ENCODE data around the gene ELAVL1. TPM values are rescaled to one million over a fixed set of nuclear protein-coding genes. Genes with fewer than 3 reads are reported as not detected.
A peak's percentile ranks its signal among the peaks of the same experiment; 100 is the strongest.

ELAVL1 gene
- total and polyA plus RNA-seq, 2 of the 13 experiments (the other 11 are each of a cell fraction or from before 2014, with no cell fraction given) = 27.9 to 38.4 TPM

DNA sequence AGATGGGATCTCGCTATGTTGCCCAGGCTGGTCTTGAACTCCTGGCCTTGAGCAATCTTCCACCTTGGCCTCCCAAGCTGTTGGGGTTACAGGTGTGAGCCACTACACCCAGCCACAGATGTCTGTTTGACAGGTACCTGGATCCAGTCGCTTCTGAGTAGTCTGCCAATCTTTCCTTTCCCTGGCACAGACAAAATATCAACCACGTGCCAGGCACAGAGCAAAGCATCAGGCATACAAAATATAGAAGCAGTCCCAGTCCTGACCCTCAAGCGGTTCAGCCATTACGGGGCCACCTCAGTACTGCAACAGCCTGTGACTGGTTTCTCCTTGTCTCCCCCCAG, 3.8 kb downstream of the ELAVL1 start:
- H3K27me3 ChIP-seq (ENCODE audit: control insufficient read depth in 1 of 2, insufficient read depth in 2 of 2, low read length in 2 of 2) = no peaks in the 10 kb centered on the region
- ChIA-PET POLR2A (interaction anchor here (0.8 to 2.4 kb wide), 5 partner anchors 26 to 105 kb away, joined by 3 to 19 read pairs (median 4); partner anchors contain the start of genes MAP2K7, SNAPC2 and TIMM44), CTCF (ENCODE audit: low intra/inter-chr PET ratio, low total read pairs) (interaction anchor here (1.4 to 1.8 kb wide), 2 partner anchors 31 to 58 kb away, joined by 7 to 8 read pairs; partner anchors contain the start of gene TIMM44)
- no TSS peak for BruUV-seq (replicated peaks)
- no peak for FAIRE-seq
- peak overlapping the region in 1 of 3 experiments; percentile 66; a peak in 2 of 6 replicates for H3K4me3 ChIP-seq (replicated peaks in 1 of 3; ENCODE audit: insufficient read depth in 1 of 3, low read depth in 2 of 3, low read length in 3 of 3)
- TF ChIP-seq, protein P1, sequence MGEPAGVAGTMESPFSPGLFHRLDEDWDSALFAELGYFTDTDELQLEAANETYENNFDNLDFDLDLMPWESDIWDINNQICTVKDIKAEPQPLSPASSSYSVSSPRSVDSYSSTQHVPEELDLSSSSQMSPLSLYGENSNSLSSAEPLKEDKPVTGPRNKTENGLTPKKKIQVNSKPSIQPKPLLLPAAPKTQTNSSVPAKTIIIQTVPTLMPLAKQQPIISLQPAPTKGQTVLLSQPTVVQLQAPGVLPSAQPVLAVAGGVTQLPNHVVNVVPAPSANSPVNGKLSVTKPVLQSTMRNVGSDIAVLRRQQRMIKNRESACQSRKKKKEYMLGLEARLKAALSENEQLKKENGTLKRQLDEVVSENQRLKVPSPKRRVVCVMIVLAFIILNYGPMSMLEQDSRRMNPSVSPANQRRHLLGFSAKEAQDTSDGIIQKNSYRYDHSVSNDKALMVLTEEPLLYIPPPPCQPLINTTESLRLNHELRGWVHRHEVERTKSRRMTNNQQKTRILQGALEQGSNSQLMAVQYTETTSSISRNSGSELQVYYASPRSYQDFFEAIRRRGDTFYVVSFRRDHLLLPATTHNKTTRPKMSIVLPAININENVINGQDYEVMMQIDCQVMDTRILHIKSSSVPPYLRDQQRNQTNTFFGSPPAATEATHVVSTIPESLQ (CRISPR knock-in tag; conservative IDR thresholded peaks at IDR 0.05) = no peak
- peak; percentile 48; the same call in 1 of the 2 replicates for TF ChIP-seq ZNF121 (CRISPR knock-in tag; IDR thresholded peaks at IDR 0.05)
- 87% methylated on average over 5 of the region's 5 CpGs for WGBS (ENCODE audit: low lambda C conversion rate)
- intact Hi-C loops (cut with micrococcal nuclease; ENCODE audit: unreplicated experiment) = no loop called here
- H3K27ac ChIP-seq (ENCODE audit: extremely low read length, insufficient read depth, low read length) = peak overlapping the region; percentile 49
- H4K20me1 ChIP-seq (ENCODE audit: insufficient read depth, low read length) = peaks cover 68% of the 10 kb centered on the region
- H3K9me3 ChIP-seq (ENCODE audit: low read length) = no peaks in the 10 kb centered on the region
- peaks cover 55% of the 10 kb centered on the region for H3K4me1 ChIP-seq (ENCODE audit: insufficient read depth, low read length)
- no peak overlapping the region; the same call in 1 of the 2 replicates for H3K9ac ChIP-seq (ENCODE audit: insufficient read depth, low read depth, low read length)
- ATAC-seq = no peak; the same call in 2 of the 3 replicates
- H3K79me2 ChIP-seq (ENCODE audit: insufficient read depth, low read length) = peaks cover 84% of the 10 kb centered on the region
- peak overlapping the region; percentile 89 for H3K4me2 ChIP-seq (ENCODE audit: low read depth, low read length)
- H3K36me3 ChIP-seq (replicated peaks in 1 of 2; ENCODE audit: control insufficient read depth in 1 of 2, insufficient read depth in 2 of 2, low read length in 2 of 2) = peaks cover 6 to 14% of the 10 kb centered on the region in 2 experiments; a peak in 4 of 5 replicates
- H2AFZ ChIP-seq (ENCODE audit: low read length) = no peak overlapping the region
- in situ Hi-C loops (cut with HindIII; ENCODE audit: extremely low pct_ligation_motif_present, low pct_unique_long_range_greater_than_20kb) = loop anchor here (25.0 kb wide), 1 partner anchor 261 kb away; no protein-coding TSS in a partner anchor
- no peak for DNase-seq (ENCODE audit: low spot score)

DNA sequence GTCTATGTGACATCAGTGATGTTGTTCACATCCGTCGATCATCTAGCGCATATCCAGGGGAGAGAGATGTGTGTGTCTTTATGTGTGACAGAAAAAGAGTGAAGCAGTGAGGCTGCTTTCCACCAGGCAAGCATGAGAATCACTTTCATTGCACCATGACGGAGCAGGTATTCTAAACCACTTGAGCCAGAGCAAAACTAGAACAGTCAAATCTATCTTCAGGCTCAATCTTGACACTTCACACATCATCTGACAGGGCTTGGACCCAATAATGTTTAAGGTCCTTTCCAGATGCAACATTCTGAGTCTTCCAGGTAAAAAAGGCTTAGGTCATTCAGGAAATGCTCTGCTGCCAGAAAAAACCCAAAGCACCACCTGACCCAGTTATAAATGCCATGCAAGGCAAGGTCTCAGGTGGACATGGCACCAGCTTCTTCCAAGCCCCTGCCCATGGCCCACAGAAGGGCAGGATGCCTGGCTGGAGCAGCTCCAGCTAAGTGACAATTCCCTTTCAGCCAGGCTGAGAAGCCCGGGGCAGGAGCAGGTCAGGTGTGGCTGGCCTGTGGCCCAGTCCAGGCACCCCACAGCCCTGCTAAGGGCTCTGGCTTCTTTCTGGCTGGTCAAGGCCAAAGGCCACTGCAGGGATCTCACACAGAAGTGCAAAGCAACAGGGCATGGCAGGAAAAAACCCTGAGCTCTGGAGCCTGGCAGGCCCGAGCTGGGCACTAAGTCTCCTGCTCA, 5.0 kb downstream of the ELAVL1 start:
- Histone ChIP-seq H3K9ac (ENCODE audit: insufficient read depth, low read depth, low read length) (no peak overlapping the region), H3K4me1 (ENCODE audit: insufficient read depth, low read length) (peaks cover 58% of the 10 kb centered on the region), H3K79me2 (ENCODE audit: insufficient read depth, low read length) (peaks cover 90% of the 10 kb centered on the region), H3K27me3 (ENCODE audit: control insufficient read depth in 1 of 2, insufficient read depth in 2 of 2, low read length in 2 of 2) (no peaks in the 10 kb centered on the region), H3K4me3 (replicated peaks in 1 of 3; ENCODE audit: insufficient read depth in 1 of 3, low read depth in 2 of 3, low read length in 3 of 3) (no peak overlapping the region), H3K4me2 (ENCODE audit: low read depth, low read length) (0 out of 2 replicates have a peak overlapping the region, but pooled peaks have one; percentile 8), H3K27ac (ENCODE audit: extremely low read length, insufficient read depth, low read length) (no peak overlapping the region), H4K20me1 (ENCODE audit: insufficient read depth, low read length) (peaks cover 69% of the 10 kb centered on the region), H2AFZ (ENCODE audit: low read length) (no peak overlapping the region), H3K36me3 (replicated peaks in 1 of 2; ENCODE audit: control insufficient read depth in 1 of 2, insufficient read depth in 2 of 2, low read length in 2 of 2) (peaks cover 6 to 14% of the 10 kb centered on the region in 2 experiments; a peak in 4 of 5 replicates), H3K9me3 (ENCODE audit: low read length) (no peaks in the 10 kb centered on the region)
- BruUV-seq (replicated peaks) = no TSS peak
- no peak for ATAC-seq
- FAIRE-seq = no peak
- WGBS (ENCODE audit: low lambda C conversion rate) = 95% methylated on average over 4 of the region's 6 CpGs
- DNase-seq (ENCODE audit: low spot score) = no peak
- intact Hi-C loops (cut with micrococcal nuclease; ENCODE audit: unreplicated experiment) = no loop called here
- ChIA-PET CTCF (ENCODE audit: low intra/inter-chr PET ratio, low total read pairs) (interaction anchor here (0.9 kb wide), 1 partner anchor 69 kb away, joined by 3 read pairs; no protein-coding TSS in a partner anchor), POLR2A (interaction anchor here (0.8 to 1.3 kb wide), 2 partner anchors 57 to 97 kb away, joined by 3 to 6 read pairs; partner anchors contain the start of genes MAP2K7 and TIMM44)
- in situ Hi-C loops (cut with HindIII; ENCODE audit: extremely low pct_ligation_motif_present, low pct_unique_long_range_greater_than_20kb) = loop anchor here (25.0 kb wide), 1 partner anchor 262 kb away; no protein-coding TSS in a partner anchor
- TF ChIP-seq ZIK1 (CRISPR knock-in tag; IDR thresholded peaks at IDR 0.05; ENCODE audit: borderline replicate concordance, low read depth) = no peak
- no peak for TF ChIP-seq HOXA7 (CRISPR knock-in tag; IDR thresholded peaks at IDR 0.05)
- TF ChIP-seq, protein P2, sequence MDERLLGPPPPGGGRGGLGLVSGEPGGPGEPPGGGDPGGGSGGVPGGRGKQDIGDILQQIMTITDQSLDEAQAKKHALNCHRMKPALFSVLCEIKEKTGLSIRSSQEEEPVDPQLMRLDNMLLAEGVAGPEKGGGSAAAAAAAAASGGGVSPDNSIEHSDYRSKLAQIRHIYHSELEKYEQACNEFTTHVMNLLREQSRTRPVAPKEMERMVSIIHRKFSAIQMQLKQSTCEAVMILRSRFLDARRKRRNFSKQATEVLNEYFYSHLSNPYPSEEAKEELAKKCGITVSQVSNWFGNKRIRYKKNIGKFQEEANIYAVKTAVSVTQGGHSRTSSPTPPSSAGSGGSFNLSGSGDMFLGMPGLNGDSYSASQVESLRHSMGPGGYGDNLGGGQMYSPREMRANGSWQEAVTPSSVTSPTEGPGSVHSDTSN (CRISPR knock-in tag; IDR thresholded peaks at IDR 0.05) = no peak
- no peak for TF ChIP-seq TMF1 (CRISPR knock-in tag; IDR thresholded peaks at IDR 0.05; ENCODE audit: low read depth)
- TF ChIP-seq, protein P3, sequence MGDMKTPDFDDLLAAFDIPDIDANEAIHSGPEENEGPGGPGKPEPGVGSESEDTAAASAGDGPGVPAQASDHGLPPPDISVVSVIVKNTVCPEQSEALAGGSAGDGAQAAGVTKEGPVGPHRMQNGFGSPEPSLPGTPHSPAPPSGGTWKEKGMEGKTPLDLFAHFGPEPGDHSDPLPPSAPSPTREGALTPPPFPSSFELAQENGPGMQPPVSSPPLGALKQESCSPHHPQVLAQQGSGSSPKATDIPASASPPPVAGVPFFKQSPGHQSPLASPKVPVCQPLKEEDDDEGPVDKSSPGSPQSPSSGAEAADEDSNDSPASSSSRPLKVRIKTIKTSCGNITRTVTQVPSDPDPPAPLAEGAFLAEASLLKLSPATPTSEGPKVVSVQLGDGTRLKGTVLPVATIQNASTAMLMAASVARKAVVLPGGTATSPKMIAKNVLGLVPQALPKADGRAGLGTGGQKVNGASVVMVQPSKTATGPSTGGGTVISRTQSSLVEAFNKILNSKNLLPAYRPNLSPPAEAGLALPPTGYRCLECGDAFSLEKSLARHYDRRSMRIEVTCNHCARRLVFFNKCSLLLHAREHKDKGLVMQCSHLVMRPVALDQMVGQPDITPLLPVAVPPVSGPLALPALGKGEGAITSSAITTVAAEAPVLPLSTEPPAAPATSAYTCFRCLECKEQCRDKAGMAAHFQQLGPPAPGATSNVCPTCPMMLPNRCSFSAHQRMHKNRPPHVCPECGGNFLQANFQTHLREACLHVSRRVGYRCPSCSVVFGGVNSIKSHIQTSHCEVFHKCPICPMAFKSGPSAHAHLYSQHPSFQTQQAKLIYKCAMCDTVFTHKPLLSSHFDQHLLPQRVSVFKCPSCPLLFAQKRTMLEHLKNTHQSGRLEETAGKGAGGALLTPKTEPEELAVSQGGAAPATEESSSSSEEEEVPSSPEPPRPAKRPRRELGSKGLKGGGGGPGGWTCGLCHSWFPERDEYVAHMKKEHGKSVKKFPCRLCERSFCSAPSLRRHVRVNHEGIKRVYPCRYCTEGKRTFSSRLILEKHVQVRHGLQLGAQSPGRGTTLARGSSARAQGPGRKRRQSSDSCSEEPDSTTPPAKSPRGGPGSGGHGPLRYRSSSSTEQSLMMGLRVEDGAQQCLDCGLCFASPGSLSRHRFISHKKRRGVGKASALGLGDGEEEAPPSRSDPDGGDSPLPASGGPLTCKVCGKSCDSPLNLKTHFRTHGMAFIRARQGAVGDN (CRISPR knock-in tag; IDR thresholded peaks at IDR 0.05) = peak; percentile 42
- TF ChIP-seq KLF16 (CRISPR knock-in tag; IDR thresholded peaks at IDR 0.05) = no peak
